ENCODE measurements around the gene MAEL.
"Not testable (repeated sequence)": the region's sequence is repeated elsewhere in the genome, so short reads cannot be mapped to it uniquely, and the experiment has no call there.

The MAEL gene

GRCh38 chr1:166978821-166979220 lies 10.3 kb upstream of the MAEL start:
- no peak for DNase-seq (ENCODE audit: low read depth)

GRCh38 chr1:166980383-166980782 lies 8.7 kb upstream of the MAEL start:
- no peak for DNase-seq (ENCODE audit: low read depth)

- no peak for DNase-seq (ENCODE audit: low read depth)
These were observed 8.3 kb upstream of the MAEL start for GRCh38 chr1:166980818-166981217.

GRCh38 chr1:166981589-166981988 lies 7.5 kb upstream of the MAEL start:
- DNase-seq (ENCODE audit: low read depth) = no peak

GRCh38 chr1:166999075-166999474 lies 10.0 kb downstream of the MAEL start:
- DNase-seq (ENCODE audit: low read depth) = no peak

GRCh38 chr1:166999500-167000055 lies 10.5 kb downstream of the MAEL start:
- no peak for DNase-seq (ENCODE audit: low read depth)

- no peak for DNase-seq (ENCODE audit: low read depth)
These were observed 11.5 kb downstream of the MAEL start for GRCh38 chr1:167000546-167000945.

GRCh38 chr1:167002354-167002753 lies 13.3 kb downstream of the MAEL start:
- no peak for DNase-seq (ENCODE audit: low read depth)

GRCh38 chr1:167003711-167004110 lies 14.6 kb downstream of the MAEL start:
- no peak for DNase-seq (ENCODE audit: low read depth)

- no peak for DNase-seq (ENCODE audit: low read depth)
These were observed 22.6 kb downstream of the MAEL start for GRCh38 chr1:167011560-167012191.

GRCh38 chr1:167012570-167012969 lies 23.5 kb downstream of the MAEL start:
- no peak for DNase-seq (ENCODE audit: low read depth)

GRCh38 chr1:167013108-167013929 lies 24.2 kb downstream of the MAEL start:
- DNase-seq (ENCODE audit: low read depth) = no peak

- DNase-seq (ENCODE audit: low read depth) = no peak
These were observed 27.1 kb downstream of the MAEL start for GRCh38 chr1:167016100-167016750.

GRCh38 chr1:167022384-167022783 lies 33.3 kb downstream of the MAEL start:
- DNase-seq (ENCODE audit: low read depth) = no peak

- DNase-seq (ENCODE audit: low read depth) = not testable (repeated sequence)
These were observed 40.5 kb downstream of the MAEL start for GRCh38 chr1:167029553-167029952.

GRCh38 chr1:167033646-167034045 lies 44.6 kb downstream of the MAEL start:
- no peak for DNase-seq (ENCODE audit: low read depth)

GRCh38 chr1:167043752-167044488 lies 54.8 kb downstream of the MAEL start:
- DNase-seq (ENCODE audit: low read depth) = peak; percentile 32

GRCh38 chr1:167051907-167052306 lies 62.8 kb downstream of the MAEL start:
- no peak for DNase-seq (ENCODE audit: low read depth)

- no peak for DNase-seq (ENCODE audit: low read depth)
These were observed 63.3 kb downstream of the MAEL start for GRCh38 chr1:167052389-167052788.

- DNase-seq (ENCODE audit: low read depth) = no peak
These were observed 65.5 kb downstream of the MAEL start for GRCh38 chr1:167054531-167054930.

GRCh38 chr1:167054946-167055630 lies 66.0 kb downstream of the MAEL start:
- no peak for DNase-seq (ENCODE audit: low read depth)

Data from activated T-cell treated with anti-CD3 and anti-CD28 coated beads for 1 hour (primary cell).